HEK293 (cell line): ENCODE measurements around the gene TRIP11.

Source experiments
- CTCF ChIA-PET: fragments of 350-600 bp; formaldehyde crosslinking; extraction: SDS; loops from one replicate; lab custom pipeline; 2021; ENCODE audit warnings: antibody characterized with exemption; lab: Yijun Ruan, JAX
- POLR2A ChIA-PET: fragments of 300-600 bp; formaldehyde crosslinking; extraction: SDS; loops from one replicate; lab custom pipeline; 2020; ENCODE audit warnings: antibody characterized with exemption, inconsistent platforms; lab: Yijun Ruan, JAX
- H3K27ac ChIP-seq: fragments of 200-500 bp; sonication (Bioruptor generic); 2 replicates; pipeline ENCODE4 v1.5.1; 2014; ENCODE audit warnings: low read depth, low read length, control low read depth, inconsistent platforms; ENCODE audit errors: extremely low read depth
- H3K36me3 ChIP-seq, 2 experiments: fragments of 200-500 bp in 1 of 2; sonication (Bioruptor generic) in 1 of 2; 1 replicate in 1 of 2; 2 replicates in 1 of 2; pipeline ENCODE4 v1.5.1; 2014 to 2017; ENCODE audit warnings: inconsistent platforms in 2 of 2, low read length in 2 of 2; ENCODE audit not compliant: control insufficient read depth in 2 of 2, insufficient read depth in 1 of 2
- H3K4me1 ChIP-seq: fragments of 200-500 bp; sonication (Bioruptor generic); 2 replicates; pipeline ENCODE4 v1.5.1; 2014; ENCODE audit warnings: mild to moderate bottlenecking, low read length, inconsistent platforms; ENCODE audit not compliant: control insufficient read depth, insufficient read depth
- H3K4me3 ChIP-seq: 2 replicates; pipeline ENCODE4 v1.5.1; 2011; ENCODE audit warnings: low read depth, mild to moderate bottlenecking, control low read depth, low read length, moderate library complexity
- H3K9me3 ChIP-seq: fragments of 200-500 bp; sonication (Bioruptor generic); 2 replicates; pipeline ENCODE4 v1.5.1; 2014; ENCODE audit warnings: low read depth, low read length, inconsistent platforms; ENCODE audit not compliant: control insufficient read depth, insufficient read depth
- HOXA7 ChIP-seq: sonication (generic); formaldehyde crosslinking; IDR thresholded peaks from 2 replicates; pipeline ENCODE4 v1.8.1; 2022; ENCODE audit warnings: missing genetic modification reagents, borderline replicate concordance
- KLF16 ChIP-seq: fragments of 450-650 bp; formaldehyde crosslinking; IDR thresholded peaks from 2 replicates; pipeline ENCODE4 v1.5.1; 2017; ENCODE audit warnings: missing biosample characterization, missing genetic modification characterization
- OVOL3 ChIP-seq: fragments of 450-650 bp; formaldehyde crosslinking; IDR thresholded peaks from 2 replicates; pipeline ENCODE4 v1.5.1; 2016; ENCODE audit warnings: missing biosample characterization, missing genetic modification characterization
- TCF7L2 ChIP-seq: IDR thresholded peaks from 2 replicates; pipeline ENCODE4 v1.6.1; 2011; ENCODE audit warnings: low read depth, mild to moderate bottlenecking, inconsistent platforms, low read length, moderate library complexity, borderline replicate concordance
- YY1 ChIP-seq: fragments of 450-650 bp; formaldehyde crosslinking; IDR thresholded peaks from 2 replicates; pipeline ENCODE4 v1.5.1; 2018; ENCODE audit warnings: missing biosample characterization, missing genetic modification characterization
- ZFHX2 ChIP-seq: fragments of 450-650 bp; formaldehyde crosslinking; conservative IDR thresholded peaks from 2 replicates; pipeline ENCODE4 v1.5.1; 2016; ENCODE audit warnings: missing biosample characterization, missing genetic modification characterization
- ZNF146 ChIP-seq: fragments of 450-650 bp; formaldehyde crosslinking; IDR thresholded peaks from 2 replicates; pipeline ENCODE4 v1.5.1; 2016; ENCODE audit warnings: missing biosample characterization, missing genetic modification characterization
- ZNF24 ChIP-seq: fragments of 450-650 bp; formaldehyde crosslinking; IDR thresholded peaks from 2 replicates; pipeline ENCODE4 v1.5.1; 2016; ENCODE audit warnings: missing biosample characterization, missing genetic modification characterization
- ZNF248 ChIP-seq: fragments of 450-650 bp; formaldehyde crosslinking; IDR thresholded peaks from 2 replicates; pipeline ENCODE4 v1.5.1; 2017; ENCODE audit warnings: missing biosample characterization, missing genetic modification characterization
- ZNF311 ChIP-seq: fragments of 450-650 bp; formaldehyde crosslinking; IDR thresholded peaks from 2 replicates; pipeline ENCODE4 v1.5.1; 2017; ENCODE audit warnings: missing biosample characterization, missing genetic modification characterization, borderline replicate concordance
- ZNF394 ChIP-seq: fragments of 450-650 bp; formaldehyde crosslinking; IDR thresholded peaks from 2 replicates; pipeline ENCODE4 v1.5.1; 2016; ENCODE audit warnings: missing biosample characterization, missing genetic modification characterization, mild to moderate bottlenecking, moderate library complexity, borderline replicate concordance
- ZNF501 ChIP-seq: fragments of 450-650 bp; formaldehyde crosslinking; IDR thresholded peaks from 2 replicates; pipeline ENCODE4 v1.5.1; 2016; ENCODE audit warnings: missing biosample characterization, missing genetic modification characterization
- ZNF623 ChIP-seq: fragments of 450-650 bp; formaldehyde crosslinking; IDR thresholded peaks from 2 replicates; pipeline ENCODE4 v1.5.1; 2016; ENCODE audit warnings: missing biosample characterization, missing genetic modification characterization
- TF ChIP-seq, protein P1 (sequence below): fragments of 450-650 bp; formaldehyde crosslinking; IDR thresholded peaks from 2 replicates; pipeline ENCODE4 v1.5.1; 2017; ENCODE audit warnings: missing biosample characterization, missing genetic modification characterization
- TF ChIP-seq, protein P2 (sequence below): fragments of 450-650 bp; formaldehyde crosslinking; IDR thresholded peaks from 2 replicates; pipeline ENCODE4 v1.5.1; 2016; ENCODE audit warnings: missing biosample characterization, missing genetic modification characterization
- TF ChIP-seq, protein P3 (sequence below): fragments of 450-650 bp; formaldehyde crosslinking; IDR thresholded peaks from 2 replicates; pipeline ENCODE4 v1.5.1; 2016; ENCODE audit warnings: missing biosample characterization, missing genetic modification characterization
- TF ChIP-seq, protein P4 (sequence below): fragments of 450-650 bp; formaldehyde crosslinking; IDR thresholded peaks from 2 replicates; pipeline ENCODE4 v1.5.1; 2016; ENCODE audit warnings: missing biosample characterization, missing genetic modification characterization
- TF ChIP-seq, protein P5 (sequence below): IDR thresholded peaks from 2 replicates; pipeline ENCODE4 v1.6.1; 2011; ENCODE audit warnings: mild to moderate bottlenecking, low read depth, low read length, borderline replicate concordance
- TF ChIP-seq, protein P6 (sequence below): fragments of 450-650 bp; formaldehyde crosslinking; IDR thresholded peaks from 2 replicates; pipeline ENCODE4 v1.5.1; 2016; ENCODE audit warnings: missing biosample characterization, missing genetic modification characterization

Gene TRIP11

DNA sequence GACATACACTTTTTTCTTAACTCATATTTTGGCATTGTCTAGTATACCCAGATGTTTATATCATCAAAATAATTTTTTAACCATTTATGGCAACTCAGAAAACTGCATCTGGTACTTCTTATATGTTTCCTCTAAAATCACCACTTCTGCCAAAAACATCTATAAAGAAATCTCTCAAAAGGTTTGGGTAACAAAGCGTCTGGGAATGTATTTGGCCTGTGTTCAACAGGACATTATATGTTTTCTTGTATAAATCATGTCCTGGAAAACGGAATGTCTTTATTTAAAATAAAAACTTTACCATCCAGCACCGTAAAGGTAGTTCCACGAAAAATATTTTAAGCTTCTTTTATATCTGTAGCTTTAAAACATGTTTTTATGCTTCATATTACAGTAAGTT lies 56.3 kb downstream of the TRIP11 start (continued):
- TF ChIP-seq OVOL3 (tag by site-specific recombination) = no peak
- TF ChIP-seq, protein P1, sequence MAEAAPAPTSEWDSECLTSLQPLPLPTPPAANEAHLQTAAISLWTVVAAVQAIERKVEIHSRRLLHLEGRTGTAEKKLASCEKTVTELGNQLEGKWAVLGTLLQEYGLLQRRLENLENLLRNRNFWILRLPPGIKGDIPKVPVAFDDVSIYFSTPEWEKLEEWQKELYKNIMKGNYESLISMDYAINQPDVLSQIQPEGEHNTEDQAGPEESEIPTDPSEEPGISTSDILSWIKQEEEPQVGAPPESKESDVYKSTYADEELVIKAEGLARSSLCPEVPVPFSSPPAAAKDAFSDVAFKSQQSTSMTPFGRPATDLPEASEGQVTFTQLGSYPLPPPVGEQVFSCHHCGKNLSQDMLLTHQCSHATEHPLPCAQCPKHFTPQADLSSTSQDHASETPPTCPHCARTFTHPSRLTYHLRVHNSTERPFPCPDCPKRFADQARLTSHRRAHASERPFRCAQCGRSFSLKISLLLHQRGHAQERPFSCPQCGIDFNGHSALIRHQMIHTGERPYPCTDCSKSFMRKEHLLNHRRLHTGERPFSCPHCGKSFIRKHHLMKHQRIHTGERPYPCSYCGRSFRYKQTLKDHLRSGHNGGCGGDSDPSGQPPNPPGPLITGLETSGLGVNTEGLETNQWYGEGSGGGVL (tag by site-specific recombination) = no peak

DNA sequence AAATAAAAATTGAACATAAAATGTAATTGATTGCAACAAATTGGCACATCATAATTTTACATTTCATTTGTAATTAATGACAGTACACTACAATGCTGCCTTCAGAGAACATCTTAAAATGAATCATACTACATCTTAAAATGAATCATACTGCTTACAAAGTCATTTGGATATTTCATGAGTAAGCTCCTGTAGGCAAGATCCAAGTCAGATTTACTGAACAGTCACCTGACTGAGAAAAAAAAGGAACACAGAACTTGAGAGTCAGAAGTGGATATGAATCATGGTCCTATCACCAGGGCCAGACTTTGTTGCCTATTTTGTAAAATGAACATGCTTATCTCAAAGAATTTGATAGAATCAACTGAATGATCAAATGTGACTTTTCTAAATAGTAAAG lies 59.7 kb downstream of the TRIP11 start:
- H3K9me3 ChIP-seq = no peaks in the 10 kb centered on the region
- H3K4me3 ChIP-seq = no peak overlapping the region
- peaks cover 7 to 15% of the 10 kb centered on the region in 2 experiments for H3K36me3 ChIP-seq
- H3K27ac ChIP-seq = no peak overlapping the region
- CTCF ChIA-PET = interaction anchor here (0.6 kb wide), 1 partner anchor 69 kb away, joined by 3 read pairs; no protein-coding TSS in a partner anchor
- POLR2A ChIA-PET = no interaction called here
- H3K4me1 ChIP-seq = no peaks in the 10 kb centered on the region
- TF ChIP-seq KLF16 (tag by site-specific recombination) (no peak), YY1 (tag by site-specific recombination) (no peak)
- TF ChIP-seq, protein P2, sequence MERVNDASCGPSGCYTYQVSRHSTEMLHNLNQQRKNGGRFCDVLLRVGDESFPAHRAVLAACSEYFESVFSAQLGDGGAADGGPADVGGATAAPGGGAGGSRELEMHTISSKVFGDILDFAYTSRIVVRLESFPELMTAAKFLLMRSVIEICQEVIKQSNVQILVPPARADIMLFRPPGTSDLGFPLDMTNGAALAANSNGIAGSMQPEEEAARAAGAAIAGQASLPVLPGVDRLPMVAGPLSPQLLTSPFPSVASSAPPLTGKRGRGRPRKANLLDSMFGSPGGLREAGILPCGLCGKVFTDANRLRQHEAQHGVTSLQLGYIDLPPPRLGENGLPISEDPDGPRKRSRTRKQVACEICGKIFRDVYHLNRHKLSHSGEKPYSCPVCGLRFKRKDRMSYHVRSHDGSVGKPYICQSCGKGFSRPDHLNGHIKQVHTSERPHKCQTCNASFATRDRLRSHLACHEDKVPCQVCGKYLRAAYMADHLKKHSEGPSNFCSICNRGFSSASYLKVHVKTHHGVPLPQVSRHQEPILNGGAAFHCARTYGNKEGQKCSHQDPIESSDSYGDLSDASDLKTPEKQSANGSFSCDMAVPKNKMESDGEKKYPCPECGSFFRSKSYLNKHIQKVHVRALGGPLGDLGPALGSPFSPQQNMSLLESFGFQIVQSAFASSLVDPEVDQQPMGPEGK (tag by site-specific recombination) = no peak
- TF ChIP-seq, all 188 proteins: peak for 0

DNA sequence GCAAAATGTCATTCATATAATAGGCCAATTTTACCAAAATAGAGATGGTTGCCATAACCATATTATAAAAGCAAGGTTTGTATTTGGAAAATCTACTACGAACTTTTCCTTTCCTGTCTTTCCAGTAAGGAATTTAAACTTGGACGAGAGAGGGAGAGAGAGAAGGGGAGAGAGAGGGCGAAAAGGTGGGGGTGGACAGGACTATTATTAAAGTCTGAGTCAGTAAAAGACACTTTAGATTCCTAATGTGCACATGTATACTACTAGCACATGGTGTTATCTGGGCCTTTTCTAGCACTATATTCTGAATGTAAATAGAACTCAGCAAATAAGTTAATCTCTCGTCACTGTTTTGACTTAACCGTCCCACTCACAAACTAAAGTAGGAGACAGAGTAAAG lies 62.0 kb downstream of the TRIP11 start:
- ChIA-PET POLR2A (no interaction called here), CTCF (interaction anchor here (0.6 kb wide), 1 partner anchor 19 kb away, joined by 4 read pairs; no protein-coding TSS in a partner anchor)
- no peaks in the 10 kb centered on the region for H3K9me3 ChIP-seq
- TF ChIP-seq ZNF623 (tag by site-specific recombination) = no peak
- no peak for TF ChIP-seq HOXA7 (CRISPR knock-in tag)
- no peak for TF ChIP-seq ZNF394 (tag by site-specific recombination)
- TF ChIP-seq ZNF311 = no peak
- TF ChIP-seq, protein P3, sequence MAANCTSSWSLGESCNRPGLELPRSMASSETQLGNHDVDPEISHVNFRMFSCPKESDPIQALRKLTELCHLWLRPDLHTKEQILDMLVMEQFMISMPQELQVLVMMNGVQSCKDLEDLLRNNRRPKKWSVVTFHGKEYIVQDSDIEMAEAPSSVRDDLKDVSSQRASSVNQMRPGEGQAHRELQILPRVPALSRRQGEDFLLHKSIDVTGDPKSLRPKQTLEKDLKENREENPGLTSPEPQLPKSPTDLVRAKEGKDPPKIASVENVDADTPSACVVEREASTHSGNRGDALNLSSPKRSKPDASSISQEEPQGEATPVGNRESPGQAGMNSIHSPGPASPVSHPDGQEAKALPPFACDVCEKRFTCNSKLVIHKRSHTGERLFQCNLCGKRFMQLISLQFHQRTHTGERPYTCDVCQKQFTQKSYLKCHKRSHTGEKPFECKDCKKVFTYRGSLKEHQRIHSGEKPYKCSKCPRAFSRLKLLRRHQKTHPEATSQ (tag by site-specific recombination) = no peak
- no peak for TF ChIP-seq ZNF501 (tag by site-specific recombination)
- TF ChIP-seq TCF7L2 = no peak
- TF ChIP-seq, protein P4, sequence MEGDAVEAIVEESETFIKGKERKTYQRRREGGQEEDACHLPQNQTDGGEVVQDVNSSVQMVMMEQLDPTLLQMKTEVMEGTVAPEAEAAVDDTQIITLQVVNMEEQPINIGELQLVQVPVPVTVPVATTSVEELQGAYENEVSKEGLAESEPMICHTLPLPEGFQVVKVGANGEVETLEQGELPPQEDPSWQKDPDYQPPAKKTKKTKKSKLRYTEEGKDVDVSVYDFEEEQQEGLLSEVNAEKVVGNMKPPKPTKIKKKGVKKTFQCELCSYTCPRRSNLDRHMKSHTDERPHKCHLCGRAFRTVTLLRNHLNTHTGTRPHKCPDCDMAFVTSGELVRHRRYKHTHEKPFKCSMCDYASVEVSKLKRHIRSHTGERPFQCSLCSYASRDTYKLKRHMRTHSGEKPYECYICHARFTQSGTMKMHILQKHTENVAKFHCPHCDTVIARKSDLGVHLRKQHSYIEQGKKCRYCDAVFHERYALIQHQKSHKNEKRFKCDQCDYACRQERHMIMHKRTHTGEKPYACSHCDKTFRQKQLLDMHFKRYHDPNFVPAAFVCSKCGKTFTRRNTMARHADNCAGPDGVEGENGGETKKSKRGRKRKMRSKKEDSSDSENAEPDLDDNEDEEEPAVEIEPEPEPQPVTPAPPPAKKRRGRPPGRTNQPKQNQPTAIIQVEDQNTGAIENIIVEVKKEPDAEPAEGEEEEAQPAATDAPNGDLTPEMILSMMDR (tag by site-specific recombination) = no peak
- no peak for TF ChIP-seq YY1 (tag by site-specific recombination)
- TF ChIP-seq ZNF24 (tag by site-specific recombination) = no peak
- TF ChIP-seq ZNF248 (tag by site-specific recombination) = no peak
- no peak for TF ChIP-seq ZNF146 (tag by site-specific recombination)
- TF ChIP-seq, protein P5, sequence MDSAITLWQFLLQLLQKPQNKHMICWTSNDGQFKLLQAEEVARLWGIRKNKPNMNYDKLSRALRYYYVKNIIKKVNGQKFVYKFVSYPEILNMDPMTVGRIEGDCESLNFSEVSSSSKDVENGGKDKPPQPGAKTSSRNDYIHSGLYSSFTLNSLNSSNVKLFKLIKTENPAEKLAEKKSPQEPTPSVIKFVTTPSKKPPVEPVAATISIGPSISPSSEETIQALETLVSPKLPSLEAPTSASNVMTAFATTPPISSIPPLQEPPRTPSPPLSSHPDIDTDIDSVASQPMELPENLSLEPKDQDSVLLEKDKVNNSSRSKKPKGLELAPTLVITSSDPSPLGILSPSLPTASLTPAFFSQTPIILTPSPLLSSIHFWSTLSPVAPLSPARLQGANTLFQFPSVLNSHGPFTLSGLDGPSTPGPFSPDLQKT = no peak
- TF ChIP-seq, protein P6, sequence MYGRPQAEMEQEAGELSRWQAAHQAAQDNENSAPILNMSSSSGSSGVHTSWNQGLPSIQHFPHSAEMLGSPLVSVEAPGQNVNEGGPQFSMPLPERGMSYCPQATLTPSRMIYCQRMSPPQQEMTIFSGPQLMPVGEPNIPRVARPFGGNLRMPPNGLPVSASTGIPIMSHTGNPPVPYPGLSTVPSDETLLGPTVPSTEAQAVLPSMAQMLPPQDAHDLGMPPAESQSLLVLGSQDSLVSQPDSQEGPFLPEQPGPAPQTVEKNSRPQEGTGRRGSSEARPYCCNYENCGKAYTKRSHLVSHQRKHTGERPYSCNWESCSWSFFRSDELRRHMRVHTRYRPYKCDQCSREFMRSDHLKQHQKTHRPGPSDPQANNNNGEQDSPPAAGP (tag by site-specific recombination) = no peak
- TF ChIP-seq ZFHX2 = no peak
- TF ChIP-seq, all 188 proteins: peak for 0
- Histone ChIP-seq H3K4me1 (no peaks in the 10 kb centered on the region), H3K27ac (no peak overlapping the region), H3K4me3 (no peak overlapping the region), H3K36me3 (peaks cover 8 to 18% of the 10 kb centered on the region in 2 experiments)
